Parathyroid adenoma (tissue), 2 donors: ENCODE data around the gene SLC17A7.

Source experiments
- H2AFZ ChIP-seq: fragments of 300-600 bp; sonication (generic); one replicate; pipeline ENCODE4 v1.7.0; 2017; ENCODE audit warnings: antibody characterized with exemption, mild to moderate bottlenecking
- H3K27ac ChIP-seq: fragments of 300-600 bp; sonication (generic); one replicate; pipeline ENCODE4 v1.7.0; 2017
- H3K27me3 ChIP-seq: fragments of 300-600 bp; sonication (generic); one replicate; pipeline ENCODE4 v1.7.0; 2017; ENCODE audit warnings: low read length; ENCODE audit not compliant: control insufficient read depth, insufficient read depth
- H3K36me3 ChIP-seq: fragments of 300-600 bp; sonication (generic); one replicate; pipeline ENCODE4 v1.7.0; 2017; ENCODE audit warnings: low read length; ENCODE audit not compliant: control insufficient read depth, insufficient read depth
- H3K4me1 ChIP-seq: fragments of 300-600 bp; sonication (generic); one replicate; pipeline ENCODE4 v1.7.0; 2017; ENCODE audit warnings: control low read depth
- H3K4me2 ChIP-seq: fragments of 300-600 bp; sonication (generic); one replicate; pipeline ENCODE4 v1.7.0; 2017; ENCODE audit warnings: low read length
- H3K4me3 ChIP-seq: fragments of 300-600 bp; sonication (generic); one replicate; pipeline ENCODE4 v1.7.0; 2017; ENCODE audit warnings: low read depth, low read length
- H3K79me2 ChIP-seq: fragments of 300-600 bp; sonication (generic); one replicate; pipeline ENCODE4 v1.7.0; 2017; ENCODE audit warnings: control low read depth
- H3K9ac ChIP-seq: fragments of 300-600 bp; sonication (generic); one replicate; pipeline ENCODE4 v1.7.0; 2017; ENCODE audit warnings: mild to moderate bottlenecking
- H3K9me3 ChIP-seq: fragments of 300-600 bp; sonication (generic); one replicate; pipeline ENCODE4 v1.7.0; 2017; ENCODE audit warnings: low read length; ENCODE audit not compliant: control insufficient read depth
- TF ChIP-seq, protein P1 (sequence below): fragments of 300-600 bp; sonication (generic); IDR thresholded peaks from one replicate; pipeline ENCODE4 v1.7.0; 2017; ENCODE audit warnings: antibody characterized with exemption, mild to moderate bottlenecking
- donor health status: primary hyperparathyroidism.

The SLC17A7 gene

DNA sequence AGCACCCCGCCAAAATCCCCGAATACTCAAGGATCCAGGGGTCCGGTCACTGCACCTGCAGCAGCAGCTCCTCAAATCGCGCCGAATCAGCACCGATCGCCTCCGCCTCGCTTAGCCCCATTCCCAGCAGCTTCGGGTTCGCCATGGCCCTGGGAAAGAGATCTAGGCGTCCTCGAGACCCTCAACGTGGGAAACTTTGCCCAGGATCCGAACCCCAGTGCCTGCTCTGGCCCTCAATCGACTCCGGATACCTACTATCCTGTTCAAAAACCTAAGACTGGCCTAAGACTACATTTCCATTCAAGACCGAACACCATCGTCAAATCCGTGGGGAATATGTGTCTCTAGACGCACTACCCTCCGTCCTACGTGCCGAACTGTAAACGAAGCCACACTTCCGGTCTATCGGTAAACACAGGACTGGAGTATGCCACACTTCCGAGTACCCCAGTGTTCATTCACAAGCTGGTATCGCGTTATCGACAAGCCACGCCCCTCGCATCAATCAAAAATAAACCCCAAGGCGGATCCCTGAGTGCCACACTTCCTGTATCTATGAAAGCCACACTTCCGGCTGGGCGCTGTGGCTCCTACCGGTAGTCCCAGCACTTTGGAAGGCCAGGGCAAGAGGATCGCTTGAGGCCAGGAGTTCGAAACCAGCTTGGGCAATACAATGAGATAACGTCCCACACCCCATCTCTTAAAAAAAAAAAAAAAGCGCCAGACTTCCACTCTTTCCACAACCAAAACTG, 10.3 kb upstream of the SLC17A7 start, which contains the start of gene PIH1D1:
PIH1D1 (minus strand) TSS at position 385 of the 752 bp plus-strand sequence; CDS start at position 145, 240 bp downstream.
- H3K9me3 ChIP-seq: no peaks in the 10 kb centered on the region
- peak within 1 kb of the TSS; percentile 100 for H3K4me2 ChIP-seq
- H2AFZ ChIP-seq: peak within 1 kb of the TSS; percentile 95
- no peaks in the 10 kb centered on the region for H3K79me2 ChIP-seq
- no peaks in the 10 kb centered on the region for H3K4me1 ChIP-seq
- TF ChIP-seq, protein P1, sequence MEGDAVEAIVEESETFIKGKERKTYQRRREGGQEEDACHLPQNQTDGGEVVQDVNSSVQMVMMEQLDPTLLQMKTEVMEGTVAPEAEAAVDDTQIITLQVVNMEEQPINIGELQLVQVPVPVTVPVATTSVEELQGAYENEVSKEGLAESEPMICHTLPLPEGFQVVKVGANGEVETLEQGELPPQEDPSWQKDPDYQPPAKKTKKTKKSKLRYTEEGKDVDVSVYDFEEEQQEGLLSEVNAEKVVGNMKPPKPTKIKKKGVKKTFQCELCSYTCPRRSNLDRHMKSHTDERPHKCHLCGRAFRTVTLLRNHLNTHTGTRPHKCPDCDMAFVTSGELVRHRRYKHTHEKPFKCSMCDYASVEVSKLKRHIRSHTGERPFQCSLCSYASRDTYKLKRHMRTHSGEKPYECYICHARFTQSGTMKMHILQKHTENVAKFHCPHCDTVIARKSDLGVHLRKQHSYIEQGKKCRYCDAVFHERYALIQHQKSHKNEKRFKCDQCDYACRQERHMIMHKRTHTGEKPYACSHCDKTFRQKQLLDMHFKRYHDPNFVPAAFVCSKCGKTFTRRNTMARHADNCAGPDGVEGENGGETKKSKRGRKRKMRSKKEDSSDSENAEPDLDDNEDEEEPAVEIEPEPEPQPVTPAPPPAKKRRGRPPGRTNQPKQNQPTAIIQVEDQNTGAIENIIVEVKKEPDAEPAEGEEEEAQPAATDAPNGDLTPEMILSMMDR: peak; percentile 15
- H3K36me3 ChIP-seq: no peaks in the 10 kb centered on the region
- peak within 1 kb of the TSS; percentile 85 for H3K27ac ChIP-seq
- H3K9ac ChIP-seq: peak within 1 kb of the TSS; percentile 50
- no peaks in the 10 kb centered on the region for H3K27me3 ChIP-seq
- H3K4me3 ChIP-seq: peak within 1 kb of the TSS; percentile 96

DNA sequence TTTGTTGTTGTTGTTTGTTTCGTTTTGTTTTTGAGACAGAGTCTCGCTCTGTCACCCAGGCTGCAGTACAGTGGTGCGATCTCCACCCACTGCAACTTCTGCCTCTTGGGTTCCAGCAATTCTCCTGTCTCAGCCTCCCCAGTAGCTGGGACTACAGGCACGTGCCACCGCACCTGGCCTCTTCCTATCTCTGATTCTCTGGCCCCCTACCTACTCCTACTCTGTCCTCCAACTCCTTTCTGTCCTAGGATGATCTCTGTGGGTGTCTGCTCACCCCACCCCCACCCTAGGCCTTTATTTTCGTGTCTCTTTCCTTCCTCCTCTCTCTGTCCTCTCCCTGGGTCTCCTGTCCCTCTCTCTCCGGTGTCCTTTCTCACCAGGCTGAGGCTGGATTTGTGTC, 9.1 kb upstream of the SLC17A7 start:
- H3K9ac ChIP-seq: no peak overlapping the region
- no peak overlapping the region for H3K27ac ChIP-seq
- TF ChIP-seq, protein P1: no peak
- no peaks in the 10 kb centered on the region for H3K36me3 ChIP-seq
- H3K79me2 ChIP-seq: no peaks in the 10 kb centered on the region
- H3K4me3 ChIP-seq: no peak overlapping the region
- H3K4me2 ChIP-seq: peak overlapping the region; percentile 18
- no peak overlapping the region for H2AFZ ChIP-seq
- no peaks in the 10 kb centered on the region for H3K27me3 ChIP-seq
- no peaks in the 10 kb centered on the region for H3K4me1 ChIP-seq
- no peaks in the 10 kb centered on the region for H3K9me3 ChIP-seq

DNA sequence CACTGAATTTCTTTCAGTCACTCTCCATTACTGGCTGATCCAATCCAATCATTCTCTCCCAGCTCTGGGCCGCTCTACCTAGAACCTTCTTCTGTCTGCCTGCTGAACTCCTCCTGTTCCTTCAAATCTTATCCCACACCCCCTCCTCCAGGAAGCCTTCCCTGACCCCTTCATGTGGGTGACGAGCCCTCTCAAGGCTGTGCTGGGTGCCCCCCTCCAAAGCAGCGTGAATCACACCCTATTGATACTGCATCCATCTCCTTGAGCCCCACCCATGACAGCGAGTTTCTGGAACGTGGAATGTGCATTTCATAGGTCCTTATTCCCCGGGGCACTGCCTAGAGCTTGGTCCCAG, 7.1 kb upstream of the SLC17A7 start:
- no peaks in the 10 kb centered on the region for H3K79me2 ChIP-seq
- H3K4me1 ChIP-seq: no peaks in the 10 kb centered on the region
- TF ChIP-seq, protein P1: no peak
- no peak overlapping the region for H2AFZ ChIP-seq
- no peaks in the 10 kb centered on the region for H3K36me3 ChIP-seq
- H3K27ac ChIP-seq: no peak overlapping the region
- H3K9me3 ChIP-seq: no peaks in the 10 kb centered on the region
- H3K27me3 ChIP-seq: no peaks in the 10 kb centered on the region
- H3K9ac ChIP-seq: no peak overlapping the region
- no peak overlapping the region for H3K4me3 ChIP-seq
- H3K4me2 ChIP-seq: no peak overlapping the region

DNA sequence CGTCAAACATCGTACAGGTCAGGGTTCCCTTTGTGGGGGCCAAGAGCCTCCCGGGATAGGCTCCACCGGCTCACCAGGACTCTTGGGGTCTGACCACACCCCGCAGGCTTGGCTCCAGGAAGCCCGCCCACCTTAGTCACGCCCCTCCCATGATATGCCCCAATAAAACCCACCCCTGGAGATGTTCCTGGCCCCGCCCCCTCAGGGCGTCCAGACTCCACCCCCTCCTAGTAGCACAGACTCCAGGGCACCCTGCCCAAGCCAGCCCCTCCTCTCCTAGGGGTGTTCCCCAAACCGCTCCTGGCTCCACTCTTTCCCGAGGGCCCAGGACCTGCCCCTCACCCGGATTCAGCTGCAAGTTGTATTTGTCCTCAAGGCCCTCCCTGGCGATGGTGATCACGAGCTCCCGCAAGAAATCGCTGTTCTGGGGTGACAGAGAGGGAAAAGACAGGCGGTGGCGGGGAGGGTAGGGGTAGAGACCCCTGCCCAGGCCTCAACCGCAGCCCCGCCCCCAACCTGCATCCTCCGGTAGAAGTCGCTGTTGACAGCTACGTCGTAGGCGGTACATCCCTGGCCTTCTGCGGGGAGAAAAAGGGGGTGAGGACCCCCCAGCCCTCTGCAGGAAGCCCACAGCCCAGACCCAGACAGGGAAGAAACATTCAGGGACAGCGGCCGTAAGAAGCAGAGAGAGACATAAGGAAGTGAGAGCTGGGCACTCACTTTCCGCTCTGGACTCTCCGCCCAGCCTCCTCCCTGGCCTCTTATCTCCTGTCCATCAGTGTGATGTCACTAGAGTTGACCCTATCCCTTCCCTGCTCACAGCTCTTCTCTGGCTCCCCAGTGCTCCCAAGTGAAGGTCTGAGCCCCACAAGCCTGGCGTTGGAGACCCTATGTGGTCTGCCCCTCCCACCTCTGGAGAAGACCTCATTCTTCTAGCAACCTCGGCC, 6.4 kb upstream of the SLC17A7 start:
- Histone ChIP-seq H3K4me3 (no peak overlapping the region), H3K9me3 (no peaks in the 10 kb centered on the region), H3K27ac (no peak overlapping the region), H3K27me3 (no peaks in the 10 kb centered on the region), H3K36me3 (no peaks in the 10 kb centered on the region), H2AFZ (no peak overlapping the region), H3K79me2 (no peaks in the 10 kb centered on the region), H3K9ac (no peak overlapping the region), H3K4me2 (no peak overlapping the region), H3K4me1 (no peaks in the 10 kb centered on the region)
- TF ChIP-seq, protein P1: no peak
